Fibroblast of the aortic adventitia (primary cell): Measurements from ENCODE around the gene IL17REL. TPM values are rescaled to one million over a fixed set of nuclear protein-coding genes. Genes with fewer than 3 reads are reported as not detected.

Experiments
- DNase-seq: peaks from one replicate; pipeline ENCODE4 v3.0.0-alpha.2; 2010; ENCODE audit warnings: low read depth
- H3K4me3 ChIP-seq: 2 replicates; pipeline ENCODE4 v1.5.1; 2011; ENCODE audit warnings: low read depth, mild to moderate bottlenecking, control low read depth, low read length, moderate library complexity
- total RNA-seq: library from RNA; depleted of rRNA; stranded (reverse); fragments of >200 nt; gene quantifications from 2 replicates; pipeline ENCODE4 v1.2.3, GENCODE V29; 2012; ENCODE audit warnings: low replicate concordance
- TF ChIP-seq, protein P1 (sequence below): IDR thresholded peaks from 2 replicates; pipeline ENCODE4 v1.5.1; 2011; ENCODE audit warnings: mild to moderate bottlenecking, low read length, control low read depth, inconsistent platforms; ENCODE audit not compliant: insufficient read depth

The IL17REL gene
- total RNA-seq, 1 donor = not detected

- no peak overlapping the region for H3K4me3 ChIP-seq
- TF ChIP-seq, protein P1, sequence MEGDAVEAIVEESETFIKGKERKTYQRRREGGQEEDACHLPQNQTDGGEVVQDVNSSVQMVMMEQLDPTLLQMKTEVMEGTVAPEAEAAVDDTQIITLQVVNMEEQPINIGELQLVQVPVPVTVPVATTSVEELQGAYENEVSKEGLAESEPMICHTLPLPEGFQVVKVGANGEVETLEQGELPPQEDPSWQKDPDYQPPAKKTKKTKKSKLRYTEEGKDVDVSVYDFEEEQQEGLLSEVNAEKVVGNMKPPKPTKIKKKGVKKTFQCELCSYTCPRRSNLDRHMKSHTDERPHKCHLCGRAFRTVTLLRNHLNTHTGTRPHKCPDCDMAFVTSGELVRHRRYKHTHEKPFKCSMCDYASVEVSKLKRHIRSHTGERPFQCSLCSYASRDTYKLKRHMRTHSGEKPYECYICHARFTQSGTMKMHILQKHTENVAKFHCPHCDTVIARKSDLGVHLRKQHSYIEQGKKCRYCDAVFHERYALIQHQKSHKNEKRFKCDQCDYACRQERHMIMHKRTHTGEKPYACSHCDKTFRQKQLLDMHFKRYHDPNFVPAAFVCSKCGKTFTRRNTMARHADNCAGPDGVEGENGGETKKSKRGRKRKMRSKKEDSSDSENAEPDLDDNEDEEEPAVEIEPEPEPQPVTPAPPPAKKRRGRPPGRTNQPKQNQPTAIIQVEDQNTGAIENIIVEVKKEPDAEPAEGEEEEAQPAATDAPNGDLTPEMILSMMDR = no peak
- DNase-seq = no peak
Observed at GRCh38 chr22:49977578-49977977, 35.0 kb downstream of the IL17REL start.

DNA sequence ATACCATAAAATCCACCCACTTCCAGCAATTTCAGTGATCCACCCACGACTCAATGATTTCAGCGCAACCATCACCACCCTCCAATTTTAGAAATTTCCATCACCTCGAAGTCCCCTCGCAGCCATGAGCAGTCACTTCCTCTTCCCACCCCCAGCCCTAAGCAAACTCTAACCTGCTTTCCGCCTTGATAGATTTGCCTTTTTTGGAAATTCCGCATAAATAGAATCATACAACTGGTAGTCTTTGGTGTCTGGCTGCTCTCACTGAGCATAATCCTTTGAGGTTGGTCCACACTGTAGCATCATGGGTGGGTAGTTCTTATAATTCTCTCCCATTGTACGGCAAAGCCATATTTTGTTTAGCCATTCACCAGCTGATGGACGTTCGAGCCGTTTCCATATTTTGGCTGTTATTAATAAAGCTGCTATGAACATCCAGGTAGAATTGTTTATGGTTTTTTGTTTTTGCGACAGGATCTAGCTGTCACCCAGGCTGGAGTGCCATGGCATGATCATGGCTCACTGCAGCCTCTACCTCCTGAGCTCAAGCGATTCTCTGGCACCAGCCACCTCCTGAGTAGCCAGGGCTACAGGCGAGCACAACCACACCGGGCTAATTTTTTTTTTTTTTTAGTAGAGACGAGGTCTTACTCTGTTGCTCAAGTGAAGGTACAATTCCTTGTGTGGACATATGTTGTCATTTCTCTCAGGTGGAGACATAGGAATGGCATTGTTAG lies 36.0 kb downstream of the IL17REL start:
- H3K4me3 ChIP-seq = no peak overlapping the region
- TF ChIP-seq, protein P1 = no peak
- DNase-seq = no peak

- DNase-seq = peak; percentile 25
- TF ChIP-seq, protein P1 = no peak
- H3K4me3 ChIP-seq = no peak overlapping the region
Observed at GRCh38 chr22:49975543-49976389, 36.8 kb downstream of the IL17REL start.

GRCh38 chr22:49973018-49973961 lies 39.3 kb downstream of the IL17REL start:
- TF ChIP-seq, protein P1 = no peak
- DNase-seq = peak; percentile 37
- no peak overlapping the region for H3K4me3 ChIP-seq

DNA sequence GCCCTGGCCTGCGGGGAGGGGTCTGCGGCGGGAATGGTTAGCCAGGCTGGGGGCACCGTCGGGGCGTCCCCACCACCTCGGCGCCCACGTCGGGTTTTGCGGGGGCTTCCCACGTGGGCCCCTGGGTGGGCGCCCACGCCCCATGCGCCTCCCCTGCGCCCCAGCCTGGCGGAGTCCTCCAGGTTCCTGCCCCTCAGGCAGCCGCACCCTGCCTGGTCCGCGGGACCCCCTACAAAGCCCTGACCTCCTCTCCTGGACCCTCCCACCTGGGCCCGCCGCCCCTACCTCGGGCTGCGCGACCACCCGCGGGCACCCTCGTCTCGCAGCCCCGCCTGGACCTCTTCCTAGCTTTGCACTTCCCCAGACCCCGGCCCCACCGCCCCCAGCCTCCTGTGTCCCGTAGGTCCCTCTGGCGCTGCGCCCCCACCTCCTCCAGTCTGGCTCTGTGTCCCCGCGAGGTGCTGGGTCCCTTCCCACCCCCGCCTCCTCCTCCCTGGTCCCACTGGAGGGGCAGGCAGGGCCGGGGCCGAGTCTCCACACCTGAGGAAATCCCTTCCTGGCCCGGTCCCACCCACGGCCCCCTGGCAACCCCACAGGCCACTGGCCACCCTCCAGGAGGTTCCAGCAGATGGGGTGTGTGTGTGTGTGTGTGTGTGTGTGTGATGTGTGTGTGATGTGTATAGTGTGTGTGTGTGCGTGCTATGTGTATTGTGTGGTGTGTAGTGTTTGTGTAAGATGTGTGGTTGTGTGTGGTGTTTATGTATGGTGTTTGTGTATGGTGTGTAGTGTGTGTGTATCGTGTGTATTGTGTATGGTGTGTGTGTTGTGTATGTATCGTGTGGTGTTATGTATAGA lies 40.2 kb downstream of the IL17REL start:
- no peak overlapping the region for H3K4me3 ChIP-seq
- DNase-seq = no peak
- TF ChIP-seq, protein P1 = no peak
